Measurements from ENCODE around the gene RHOA.
A peak's percentile ranks its signal among the peaks of the same experiment; 100 is the strongest.

Gene RHOA

DNA sequence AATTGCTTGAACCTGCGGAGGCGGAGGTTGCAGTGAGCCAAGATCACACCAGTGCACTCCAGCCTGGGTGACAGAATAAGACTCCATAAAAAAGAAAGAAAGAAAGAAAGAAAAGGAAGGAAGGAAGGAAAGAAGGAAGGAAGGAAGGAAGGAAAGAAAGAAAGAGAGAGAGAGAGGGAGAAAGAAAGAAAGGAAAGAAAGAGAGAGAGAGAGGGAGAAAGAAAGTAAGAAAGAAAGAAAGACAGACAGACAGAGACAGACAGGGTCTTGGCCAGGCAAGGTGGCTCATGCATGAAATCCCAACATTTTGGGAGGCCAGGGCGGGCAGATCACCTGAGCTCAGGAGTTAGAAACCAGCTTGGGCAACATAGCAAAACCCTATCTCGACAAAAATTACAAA lies 41.8 kb upstream of the RHOA start:
- H3K4me3 ChIP-seq (ENCODE audit: low read length): no peak overlapping the region
- DNase-seq (ENCODE audit: low read depth): no peak
- no peak for TF ChIP-seq CTCF (conservative IDR thresholded peaks at IDR 0.05; ENCODE audit: low read length)

- no peak for TF ChIP-seq CTCF (conservative IDR thresholded peaks at IDR 0.05; ENCODE audit: low read length)
- no peak for DNase-seq (ENCODE audit: low read depth)
These were observed 33.6 kb upstream of the RHOA start for GRCh38 chr3:49445391-49445790.

GRCh38 chr3:49434731-49435130 lies 23.0 kb upstream of the RHOA start:
- no peak for TF ChIP-seq CTCF (conservative IDR thresholded peaks at IDR 0.05; ENCODE audit: low read length)
- no peak for DNase-seq (ENCODE audit: low read depth)
- no peak overlapping the region for H3K4me3 ChIP-seq (ENCODE audit: low read length)

More at GRCh38 chr3:49445391-49445790, 33.6 kb upstream of the RHOA start:
- no peak overlapping the region for H3K4me3 ChIP-seq (ENCODE audit: low read length)

- TF ChIP-seq CTCF (conservative IDR thresholded peaks at IDR 0.05; ENCODE audit: low read length): peak; percentile 14; the same call in 1 of the 2 replicates
- no peak for DNase-seq (ENCODE audit: low read depth)
- peak overlapping the region; percentile 80 for H3K4me3 ChIP-seq (ENCODE audit: low read length)
These were observed 16.9 kb upstream of the RHOA start for GRCh38 chr3:49428752-49429080.

DNA sequence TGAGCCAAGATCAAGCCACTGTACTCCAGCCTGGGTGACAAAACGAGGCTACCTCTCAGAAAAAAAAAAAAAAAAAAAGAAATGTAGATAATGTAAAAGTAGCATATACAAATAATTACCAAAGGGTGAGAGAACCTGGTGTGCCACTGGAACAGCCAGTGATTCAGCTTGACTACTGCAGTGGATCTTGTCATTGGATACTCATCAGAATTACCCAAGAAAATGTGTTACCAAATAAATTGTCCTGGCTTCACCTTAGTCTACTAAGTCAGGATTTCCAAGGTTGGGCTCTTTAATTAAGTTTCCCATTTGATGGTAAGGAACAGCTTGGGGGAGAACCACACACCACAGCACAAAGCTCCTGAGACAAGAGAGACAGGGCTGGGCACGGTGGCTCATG lies 15.8 kb upstream of the RHOA start:
- no peak for DNase-seq (ENCODE audit: low read depth)
- no peak overlapping the region for H3K4me3 ChIP-seq (ENCODE audit: low read length)
- TF ChIP-seq CTCF (conservative IDR thresholded peaks at IDR 0.05; ENCODE audit: low read length): no peak

DNA sequence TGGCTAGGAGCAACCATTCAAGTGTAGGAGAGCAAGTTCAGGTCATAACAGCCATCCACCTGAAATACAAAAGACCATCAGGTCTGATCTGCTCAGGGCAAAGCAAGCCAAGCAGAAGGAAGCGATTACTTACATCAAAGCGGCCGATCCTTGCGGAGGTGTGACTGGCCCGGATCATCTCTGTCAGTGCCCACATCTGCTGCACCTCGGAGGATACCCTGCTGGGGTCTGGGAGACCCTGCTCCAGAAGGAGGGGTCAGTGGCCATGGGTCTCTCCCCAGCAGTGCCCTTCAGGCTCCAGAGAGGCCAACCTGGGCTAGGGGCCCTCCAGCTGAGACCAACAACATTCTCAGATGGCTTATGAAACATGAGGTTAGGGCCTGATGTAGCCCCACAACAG lies 13.0 kb upstream of the RHOA start:
- no peak overlapping the region for H3K4me3 ChIP-seq (ENCODE audit: low read length)
- TF ChIP-seq CTCF (conservative IDR thresholded peaks at IDR 0.05; ENCODE audit: low read length): no peak
- DNase-seq (ENCODE audit: low read depth): no peak

- no peak for TF ChIP-seq CTCF (conservative IDR thresholded peaks at IDR 0.05; ENCODE audit: low read length)
- H3K4me3 ChIP-seq (ENCODE audit: low read length): no peak within 1 kb of the TSS
- no peak for DNase-seq (ENCODE audit: low read depth)
These were observed 10.8 kb upstream of the RHOA start, which contains the start of gene AMT for GRCh38 chr3:49422379-49423248. Gene AMT, minus strand, starts transcription at chr3:49422473. Its CDS starts 23 bp downstream, at chr3:49422450.

Measured in AG10803 (cell line).